ENCODE results near the gene CNN3. TPM values are rescaled to one million over a fixed set of nuclear protein-coding genes. Genes with fewer than 3 reads are reported as not detected.

Gene CNN3
- total and polyA plus RNA-seq, 2 of the 4 experiments (the other 2 are of a cell fraction) = 249 to 552 TPM

GRCh38 chr1:94963864-94964263 lies 37.0 kb upstream of the CNN3 start:
- H3K4me1 ChIP-seq (ENCODE audit: control insufficient read depth, insufficient read depth, low read length) = no peaks in the 10 kb centered on the region
- in situ Hi-C loops (cut with MboI; ENCODE audit: low sequenced_read_pairs) = no loop called here
- BruUV-seq (replicated peaks) = no TSS peak

More at GRCh38 chr1:94963864-94964263, 37.0 kb upstream of the CNN3 start:
- DNase-seq = no peak
- Histone ChIP-seq H3K4me2 (ENCODE audit: low read depth, low read length) (no peak overlapping the region), H3K79me1 (ENCODE audit: low read depth in 1 of 2, low read length in 2 of 2) (no peaks in the 10 kb centered on the region), H3K23ac (ENCODE audit: low read depth, low read length) (peak overlapping the region; percentile 65; the same call in 1 of the 2 replicates), H3K9ac (ENCODE audit: low read depth, low read length) (no peak overlapping the region), H3K36me3 (ENCODE audit: control insufficient read depth, insufficient read depth, low read length) (no peaks in the 10 kb centered on the region), H3K4me3 (ENCODE audit: insufficient read depth, low read depth, low read length) (no peak overlapping the region), H3K14ac (replicated peaks; ENCODE audit: low read depth, low read length) (no peak overlapping the region), H4K8ac (ENCODE audit: low read depth in 2 of 2, low read length in 2 of 2) (0 out of 4 replicates have a peak overlapping the region, but pooled peaks of 1 of the 2 experiments have one; percentile 3), H2BK5ac (ENCODE audit: low read depth, low read length, poor library complexity, severe bottlenecking) (no peak overlapping the region), H3K9me3 (ENCODE audit: control insufficient read depth, insufficient read depth, low read length) (no peaks in the 10 kb centered on the region), H3K18ac (ENCODE audit: low read depth, low read length) (no peak overlapping the region), H3K4ac (ENCODE audit: low read depth, low read length) (no peak overlapping the region), H3K27ac (ENCODE audit: insufficient read depth, low read length) (no peak overlapping the region), H3K56ac (ENCODE audit: extremely low read depth, insufficient read depth, low read length) (no peak overlapping the region), H4K91ac (ENCODE audit: insufficient read depth, low read depth, low read length) (no peak overlapping the region), H4K20me1 (ENCODE audit: insufficient read depth, low read length) (no peaks in the 10 kb centered on the region), H4K5ac (ENCODE audit: low read depth, low read length) (no peak overlapping the region), H2AFZ (replicated peaks; ENCODE audit: low read length, poor library complexity) (no peak overlapping the region), H2AK9ac (replicated peaks; ENCODE audit: low read depth, low read length, poor library complexity) (no peak overlapping the region), H3K27me3 (ENCODE audit: control insufficient read depth, insufficient read depth, low read length) (no peaks in the 10 kb centered on the region), H3K9me1 (ENCODE audit: insufficient read depth, low read length) (no peaks in the 10 kb centered on the region), H2BK20ac (ENCODE audit: low read depth, low read length) (no peak overlapping the region), H2BK120ac (ENCODE audit: low read depth, low read length) (no peak overlapping the region), H2BK15ac (ENCODE audit: low read depth, low read length) (no peak overlapping the region), H2AK5ac (ENCODE audit: low read depth, low read length) (peak overlapping the region; percentile 15; the same call in 1 of the 2 replicates)
- no peak for ATAC-seq (ENCODE audit: low read depth)
- intact Hi-C loops (cut with micrococcal nuclease) (no loop called here), dilution Hi-C loops (cut with HindIII; ENCODE audit: low sequenced_read_pairs, unreplicated experiment) (no loop called here)
- ChIA-PET POLR2A (ENCODE audit: unreplicated experiment) (interaction anchor here (0.7 kb wide), 1 partner anchor 62 kb away, joined by 3 read pairs; no protein-coding TSS in a partner anchor), CTCF (no interaction called here)
- 74% methylated on average over 5 of the region's 8 CpGs; no CpG with 5 or more reads in 1 of the 2 experiments for WGBS, 2 experiments (ENCODE audit: extremely low coverage in 2 of 2, insufficient read length in 1 of 2)
- TF ChIP-seq ELK1 (IDR thresholded peaks at IDR 0.05; ENCODE audit: borderline replicate concordance, low read depth, low read length) = no peak
- TF ChIP-seq NFE2L2 (IDR thresholded peaks at IDR 0.05; ENCODE audit: low read depth, low read length) = no peak
- TF ChIP-seq CHD1 (IDR thresholded peaks at IDR 0.05; ENCODE audit: low read depth, low read length) = no peak
- no peak for TF ChIP-seq CTCF (conservative IDR thresholded peaks at IDR 0.05; ENCODE audit: low read depth, low read length)
- TF ChIP-seq USF2 (IDR thresholded peaks at IDR 0.05; ENCODE audit: low read depth, low read length) = no peak
- no peak for TF ChIP-seq RCOR1 (IDR thresholded peaks at IDR 0.05; ENCODE audit: insufficient replicate concordance, low read length)
- TF ChIP-seq MAFK (IDR thresholded peaks at IDR 0.05; ENCODE audit: low read depth, low read length) = no peak
- TF ChIP-seq SMC3 (IDR thresholded peaks at IDR 0.05; ENCODE audit: low read depth, low read length) = no peak
- no peak for TF ChIP-seq MAZ (IDR thresholded peaks at IDR 0.05; ENCODE audit: borderline replicate concordance, low read depth, low read length)
- TF ChIP-seq MXI1 (IDR thresholded peaks at IDR 0.05; ENCODE audit: borderline replicate concordance, low read depth, low read length) = no peak
- TF ChIP-seq RAD21 (IDR thresholded peaks at IDR 0.05; ENCODE audit: low read length) = no peak
- no peak for TF ChIP-seq RFX5 (IDR thresholded peaks at IDR 0.05; ENCODE audit: low read depth, low read length)
- no peak for TF ChIP-seq CEBPB (IDR thresholded peaks at IDR 0.05; ENCODE audit: low read depth, low read length)
- TF ChIP-seq FOS (IDR thresholded peaks at IDR 0.05; ENCODE audit: low read depth, low read length) = no peak
- TF ChIP-seq POLR2A (IDR thresholded peaks at IDR 0.05; ENCODE audit: low read depth, low read length) = no peak
- no peak for TF ChIP-seq BHLHE40 (IDR thresholded peaks at IDR 0.05; ENCODE audit: low read depth, low read length)

Data from IMR-90 (cell line).